Measurements from ENCODE around the gene TSR2. TPM values are rescaled to one million over a fixed set of nuclear protein-coding genes. Genes with fewer than 3 reads are reported as not detected.
A peak's percentile ranks its signal among the peaks of the same experiment; 100 is the strongest.

TSR2 gene
- total and polyA plus RNA-seq, 10 of the 15 experiments (the other 5 are each of a cell fraction or from before 2014, with no cell fraction given) = 8.5 to 73.2 (median 30.8) TPM

- TF ChIP-seq, protein P1, sequence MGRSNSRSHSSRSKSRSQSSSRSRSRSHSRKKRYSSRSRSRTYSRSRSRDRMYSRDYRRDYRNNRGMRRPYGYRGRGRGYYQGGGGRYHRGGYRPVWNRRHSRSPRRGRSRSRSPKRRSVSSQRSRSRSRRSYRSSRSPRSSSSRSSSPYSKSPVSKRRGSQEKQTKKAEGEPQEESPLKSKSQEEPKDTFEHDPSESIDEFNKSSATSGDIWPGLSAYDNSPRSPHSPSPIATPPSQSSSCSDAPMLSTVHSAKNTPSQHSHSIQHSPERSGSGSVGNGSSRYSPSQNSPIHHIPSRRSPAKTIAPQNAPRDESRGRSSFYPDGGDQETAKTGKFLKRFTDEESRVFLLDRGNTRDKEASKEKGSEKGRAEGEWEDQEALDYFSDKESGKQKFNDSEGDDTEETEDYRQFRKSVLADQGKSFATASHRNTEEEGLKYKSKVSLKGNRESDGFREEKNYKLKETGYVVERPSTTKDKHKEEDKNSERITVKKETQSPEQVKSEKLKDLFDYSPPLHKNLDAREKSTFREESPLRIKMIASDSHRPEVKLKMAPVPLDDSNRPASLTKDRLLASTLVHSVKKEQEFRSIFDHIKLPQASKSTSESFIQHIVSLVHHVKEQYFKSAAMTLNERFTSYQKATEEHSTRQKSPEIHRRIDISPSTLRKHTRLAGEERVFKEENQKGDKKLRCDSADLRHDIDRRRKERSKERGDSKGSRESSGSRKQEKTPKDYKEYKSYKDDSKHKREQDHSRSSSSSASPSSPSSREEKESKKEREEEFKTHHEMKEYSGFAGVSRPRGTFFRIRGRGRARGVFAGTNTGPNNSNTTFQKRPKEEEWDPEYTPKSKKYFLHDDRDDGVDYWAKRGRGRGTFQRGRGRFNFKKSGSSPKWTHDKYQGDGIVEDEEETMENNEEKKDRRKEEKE (IDR thresholded peaks at IDR 0.05) = no peak
- no peak for TF ChIP-seq RELB (IDR thresholded peaks at IDR 0.05; ENCODE audit: low read depth)
These were observed 2.6 kb downstream of the TSR2 start (continued) for GRCh38 chrX:54442790-54443189.

- Histone ChIP-seq H4K20me1 (ENCODE audit: control insufficient read depth, insufficient read depth) (no peaks in the 10 kb centered on the region), H3K9ac (ENCODE audit: control insufficient read depth, insufficient read depth, low read length) (no peak overlapping the region), H3K27me3 (replicated peaks in 1 of 2; ENCODE audit: control insufficient read depth in 2 of 2, insufficient read depth in 2 of 2, low read length in 1 of 2) (no peaks in the 10 kb centered on the region), H3K4me2 (ENCODE audit: control insufficient read depth, insufficient read depth) (no peak overlapping the region), H2AFZ (ENCODE audit: control insufficient read depth, low read depth, low read length) (no peak overlapping the region), H3K4me1 (ENCODE audit: control insufficient read depth, insufficient read depth, low read length) (no peaks in the 10 kb centered on the region), H3K36me3 (ENCODE audit: control insufficient read depth in 2 of 2, insufficient read depth in 2 of 2, low read length in 1 of 2) (peaks cover 0 to 2% of the 10 kb centered on the region in 2 experiments; a peak in 2 of 4 replicates), H3K79me2 (ENCODE audit: control insufficient read depth, insufficient read depth, low read length) (peaks cover 22% of the 10 kb centered on the region), H3K4me3 (no peak overlapping the region), H3K9me3 (replicated peaks; ENCODE audit: control insufficient read depth, insufficient read depth, low read length) (no peaks in the 10 kb centered on the region; the same call in 2 of the 3 replicates), H3K27ac (ENCODE audit: control insufficient read depth, insufficient read depth) (no peak overlapping the region)
- POLR2A ChIA-PET = no interaction called here
- in situ Hi-C loops (cut with MboI) = no loop called here
- BruUV-seq (replicated peaks) = TSS peak; percentile 40
- SMC1A ChIA-PET (ENCODE audit: uncharacterized antibody, unreplicated experiment) = no interaction called here
- intact Hi-C loops (cut with micrococcal nuclease; ENCODE audit: unreplicated experiment) = loop anchor here (5.0 kb wide), 1 partner anchor 402 kb away; the partner anchor contains the start of gene PHF8
- RAD21 ChIA-PET (ENCODE audit: unreplicated experiment) = no interaction called here
- CTCF ChIA-PET = no interaction called here
- ATAC-seq (no peak), DNase-seq (ENCODE audit: low read depth, low spot score) (no peak), FAIRE-seq (no peak)
- WGBS (ENCODE audit: insufficient coverage, insufficient replicate concordance, low lambda C conversion rate, missing lambda C conversion rate) = 87% methylated on average over 6 of the region's 6 CpGs
- TF ChIP-seq BACH1 (IDR thresholded peaks at IDR 0.05; ENCODE audit: borderline replicate concordance) = no peak
- no peak for TF ChIP-seq CREB1 (IDR thresholded peaks at IDR 0.05; ENCODE audit: low read depth)
- TF ChIP-seq MAX (IDR thresholded peaks at IDR 0.05; ENCODE audit: low read depth, low read length) = no peak
- TF ChIP-seq TARDBP (IDR thresholded peaks at IDR 0.05; ENCODE audit: borderline replicate concordance) = no peak
- no peak for TF ChIP-seq NFYB (IDR thresholded peaks at IDR 0.05; ENCODE audit: insufficient read depth, low read depth, low read length)
- TF ChIP-seq NR2F1 (conservative IDR thresholded peaks at IDR 0.05) = no peak
- no peak for TF ChIP-seq DPF2 (IDR thresholded peaks at IDR 0.05)
- no peak for TF ChIP-seq CBX5 (IDR thresholded peaks at IDR 0.05; ENCODE audit: low read depth)
- no peak for TF ChIP-seq CHD1 (IDR thresholded peaks at IDR 0.05; ENCODE audit: low read depth, low read length)
- TF ChIP-seq, protein P2, sequence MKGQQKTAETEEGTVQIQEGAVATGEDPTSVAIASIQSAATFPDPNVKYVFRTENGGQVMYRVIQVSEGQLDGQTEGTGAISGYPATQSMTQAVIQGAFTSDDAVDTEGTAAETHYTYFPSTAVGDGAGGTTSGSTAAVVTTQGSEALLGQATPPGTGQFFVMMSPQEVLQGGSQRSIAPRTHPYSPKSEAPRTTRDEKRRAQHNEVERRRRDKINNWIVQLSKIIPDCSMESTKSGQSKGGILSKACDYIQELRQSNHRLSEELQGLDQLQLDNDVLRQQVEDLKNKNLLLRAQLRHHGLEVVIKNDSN (IDR thresholded peaks at IDR 0.05; ENCODE audit: borderline replicate concordance, extremely low read length, insufficient read depth, low read depth, low read length) = no peak
These were observed 4.5 kb downstream of the TSR2 start for GRCh38 chrX:54444752-54445151.
